ENCODE results near the gene SLC16A13.
"Not testable (repeated sequence)": the region's sequence is repeated elsewhere in the genome, so short reads cannot be mapped to it uniquely, and the experiment has no call there.

Gene SLC16A13

GRCh38 chr17:7063518-7064094, 27.8 kb downstream of the SLC16A13 start:
- no peak for DNase-seq (ENCODE audit: low read depth)

- DNase-seq (ENCODE audit: low read depth) = no peak
Measured at GRCh38 chr17:7064261-7064660, 28.4 kb downstream of the SLC16A13 start.

GRCh38 chr17:7067198-7067597, 31.4 kb downstream of the SLC16A13 start:
- no peak for DNase-seq (ENCODE audit: low read depth)

GRCh38 chr17:7068268-7068667, 32.5 kb downstream of the SLC16A13 start:
- DNase-seq (ENCODE audit: low read depth) = no peak

GRCh38 chr17:7070712-7071111, 34.9 kb downstream of the SLC16A13 start:
- DNase-seq (ENCODE audit: low read depth) = no peak

GRCh38 chr17:7072406-7072805, 36.6 kb downstream of the SLC16A13 start:
- DNase-seq (ENCODE audit: low read depth) = no peak

GRCh38 chr17:7074931-7075330, 39.1 kb downstream of the SLC16A13 start:
- no peak for DNase-seq (ENCODE audit: low read depth)

- DNase-seq (ENCODE audit: low read depth) = no peak
Measured at GRCh38 chr17:7077911-7078546, 42.2 kb downstream of the SLC16A13 start.

GRCh38 chr17:7078711-7079110, 42.9 kb downstream of the SLC16A13 start:
- no peak for DNase-seq (ENCODE audit: low read depth)

- DNase-seq (ENCODE audit: low read depth) = no peak
Measured at GRCh38 chr17:7079581-7080455, 44.0 kb downstream of the SLC16A13 start, which contains the start of gene CLEC10A. CLEC10A (minus strand) TSS chr17:7080251; CDS start chr17:7078812, 1,439 bp downstream.

GRCh38 chr17:7080456-7081041, 44.7 kb downstream of the SLC16A13 start:
- DNase-seq (ENCODE audit: low read depth) = no peak

- DNase-seq (ENCODE audit: low read depth) = no peak
Measured at GRCh38 chr17:7081341-7082062, 45.7 kb downstream of the SLC16A13 start.

- DNase-seq (ENCODE audit: low read depth) = no peak
Measured at GRCh38 chr17:7083592-7083991, 47.8 kb downstream of the SLC16A13 start.

GRCh38 chr17:7084088-7084487, 48.3 kb downstream of the SLC16A13 start:
- DNase-seq (ENCODE audit: low read depth) = no peak

- DNase-seq (ENCODE audit: low read depth) = not testable (repeated sequence)
Measured at GRCh38 chr17:7088442-7088841, 52.6 kb downstream of the SLC16A13 start.

- not testable (repeated sequence) for DNase-seq (ENCODE audit: low read depth)
Measured at GRCh38 chr17:7089570-7089969, 53.8 kb downstream of the SLC16A13 start.

Data from T follicular helper cell (primary cell).